Measurements from ENCODE around the gene TMEM221.

Gene TMEM221

DNA sequence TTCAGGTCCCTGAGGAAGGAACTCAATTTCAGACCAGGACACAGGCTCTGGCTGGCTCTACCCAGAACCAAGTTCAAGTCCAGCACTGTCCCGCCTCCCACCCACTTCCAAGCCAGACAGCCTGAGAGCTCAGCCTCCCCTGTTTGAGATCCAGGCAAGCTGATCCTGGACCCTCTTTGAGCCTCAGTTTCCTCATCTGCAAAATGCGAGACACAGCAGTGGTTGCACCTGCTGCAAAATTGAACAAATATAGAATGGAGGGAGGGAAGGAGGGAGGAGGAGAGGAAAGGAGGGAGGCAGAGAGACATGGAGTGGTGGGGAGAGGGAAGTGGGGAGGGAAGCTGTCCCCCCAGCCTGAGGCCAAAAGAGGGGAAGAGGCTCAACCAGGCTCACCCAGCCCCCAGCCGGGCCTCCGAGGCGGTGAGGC lies 751 bp downstream of the TMEM221 start:
- CTCF ChIA-PET = interaction anchor here (0.7 to 0.9 kb wide), 2 partner anchors 11 to 166 kb away, joined by 3 to 5 read pairs; partner anchors contain the start of gene ANKLE1
- no peak for DNase-seq (ENCODE audit: low spot score)

DNA sequence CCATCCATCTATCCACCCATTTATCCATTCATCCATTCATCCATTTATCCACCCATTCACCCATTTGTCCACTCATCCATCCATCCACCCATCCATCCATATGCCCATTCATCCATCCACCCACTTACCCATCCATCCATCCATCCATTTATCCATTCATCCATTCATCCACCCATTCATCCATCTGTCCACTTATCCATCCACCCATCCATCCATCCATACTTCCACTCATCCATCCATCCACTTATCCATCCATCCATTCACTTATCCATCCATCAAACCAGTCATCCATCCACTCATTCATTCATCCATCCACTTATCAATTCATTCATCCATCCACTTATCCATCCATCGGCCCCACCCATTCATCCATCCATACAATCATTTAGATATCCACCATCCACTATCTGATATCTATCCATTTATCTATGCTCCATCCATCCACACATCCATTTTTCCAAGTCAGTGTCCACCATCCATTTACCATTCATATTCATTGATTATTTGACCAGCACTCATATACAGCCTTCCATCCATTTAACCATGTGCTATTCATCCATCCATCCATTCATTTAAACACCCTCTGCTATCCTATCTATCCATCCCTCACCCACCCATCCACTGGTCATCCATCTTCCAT lies 2.8 kb downstream of the TMEM221 start:
- TF ChIP-seq, protein P1, sequence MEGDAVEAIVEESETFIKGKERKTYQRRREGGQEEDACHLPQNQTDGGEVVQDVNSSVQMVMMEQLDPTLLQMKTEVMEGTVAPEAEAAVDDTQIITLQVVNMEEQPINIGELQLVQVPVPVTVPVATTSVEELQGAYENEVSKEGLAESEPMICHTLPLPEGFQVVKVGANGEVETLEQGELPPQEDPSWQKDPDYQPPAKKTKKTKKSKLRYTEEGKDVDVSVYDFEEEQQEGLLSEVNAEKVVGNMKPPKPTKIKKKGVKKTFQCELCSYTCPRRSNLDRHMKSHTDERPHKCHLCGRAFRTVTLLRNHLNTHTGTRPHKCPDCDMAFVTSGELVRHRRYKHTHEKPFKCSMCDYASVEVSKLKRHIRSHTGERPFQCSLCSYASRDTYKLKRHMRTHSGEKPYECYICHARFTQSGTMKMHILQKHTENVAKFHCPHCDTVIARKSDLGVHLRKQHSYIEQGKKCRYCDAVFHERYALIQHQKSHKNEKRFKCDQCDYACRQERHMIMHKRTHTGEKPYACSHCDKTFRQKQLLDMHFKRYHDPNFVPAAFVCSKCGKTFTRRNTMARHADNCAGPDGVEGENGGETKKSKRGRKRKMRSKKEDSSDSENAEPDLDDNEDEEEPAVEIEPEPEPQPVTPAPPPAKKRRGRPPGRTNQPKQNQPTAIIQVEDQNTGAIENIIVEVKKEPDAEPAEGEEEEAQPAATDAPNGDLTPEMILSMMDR (conservative IDR thresholded peaks at IDR 0.05; ENCODE audit: low read depth) = no peak
- ChIA-PET CTCF (no interaction called here), POLR2A (ENCODE audit: low non-redundant PET) (no interaction called here)

More for the DNA sequence above, 751 bp downstream of the TMEM221 start:
- TF ChIP-seq, protein P1 (conservative IDR thresholded peaks at IDR 0.05; ENCODE audit: low read depth) = no peak
- H3K27ac ChIP-seq = no peak overlapping the region
- POLR2A ChIA-PET (ENCODE audit: low non-redundant PET) = no interaction called here

DNA sequence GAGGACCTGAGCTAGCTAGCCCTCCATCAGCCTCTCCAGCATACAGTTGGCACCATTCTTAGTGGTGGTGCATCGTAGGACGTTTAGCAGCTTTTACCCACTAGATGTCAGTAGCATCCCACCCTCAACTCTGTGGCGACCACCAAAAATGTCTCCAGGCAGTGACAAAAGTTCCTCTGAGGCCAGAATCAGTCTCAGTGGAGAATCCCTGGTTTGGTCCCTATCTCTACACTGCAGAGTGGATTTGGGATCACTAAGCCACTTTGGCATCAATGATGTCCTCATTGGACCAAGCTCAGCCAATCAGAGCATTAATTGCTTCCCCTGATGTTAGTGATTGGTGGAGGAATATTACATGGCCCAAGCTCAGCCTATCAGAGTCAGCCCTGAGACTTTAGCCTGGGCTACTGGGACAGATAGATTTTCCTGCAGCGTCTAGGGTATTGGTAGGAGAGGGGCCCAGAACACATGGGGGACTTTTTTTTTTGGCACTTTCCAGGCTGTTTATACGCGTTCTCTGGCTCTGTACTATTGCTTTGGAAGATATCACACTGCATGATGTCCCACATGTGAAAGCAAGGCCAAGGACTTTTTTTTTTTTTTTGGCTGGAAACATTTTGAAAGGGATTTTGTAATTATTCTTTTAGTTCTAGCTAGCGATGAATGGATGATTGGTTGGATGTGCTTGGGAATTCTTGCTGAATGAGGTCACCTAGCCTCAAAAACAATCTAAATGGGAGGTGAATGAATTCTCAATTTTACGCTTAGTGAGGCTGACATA lies 7.0 kb downstream of the TMEM221 start:
- DNase-seq (ENCODE audit: low spot score) = peak; percentile 65
- H3K27ac ChIP-seq = no peak overlapping the region
- ChIA-PET CTCF (interaction anchor here (0.6 to 1.9 kb wide), 10 partner anchors 9 to 132 kb away, joined by 3 to 9 read pairs (median 5); no protein-coding TSS in a partner anchor), POLR2A (ENCODE audit: low non-redundant PET) (no interaction called here)
- TF ChIP-seq, protein P1 (conservative IDR thresholded peaks at IDR 0.05; ENCODE audit: low read depth) = peak; percentile 62

More for the DNA sequence above, 2.8 kb downstream of the TMEM221 start:
- DNase-seq (ENCODE audit: low spot score) = no peak
- H3K27ac ChIP-seq = no peak overlapping the region

DNA sequence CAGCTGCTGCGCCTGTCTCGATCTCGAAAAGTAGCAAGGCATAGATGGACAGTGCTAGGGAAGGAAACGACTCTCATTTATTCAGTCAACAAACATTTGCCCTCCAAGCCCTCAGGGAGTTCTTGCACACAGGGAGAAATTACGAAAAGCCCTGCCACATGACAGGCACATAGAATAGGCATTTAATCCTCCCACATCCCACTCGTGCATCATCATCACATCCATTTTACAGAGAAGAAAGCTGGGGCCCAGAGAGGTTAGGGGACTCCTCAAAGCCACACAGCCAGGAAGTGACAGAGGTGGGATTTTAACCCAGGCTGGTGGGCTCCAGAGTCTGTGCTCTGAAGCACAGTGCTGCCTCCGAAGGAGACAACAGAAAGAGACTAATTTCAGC lies 11.6 kb downstream of the TMEM221 start:
- ChIA-PET POLR2A (ENCODE audit: low non-redundant PET) (no interaction called here), CTCF (interaction anchor here (0.7 kb wide), 1 partner anchor 923 kb away, joined by 3 read pairs; no protein-coding TSS in a partner anchor)
- TF ChIP-seq, protein P1 (conservative IDR thresholded peaks at IDR 0.05; ENCODE audit: low read depth) = no peak
- no peak overlapping the region for H3K27ac ChIP-seq
- DNase-seq (ENCODE audit: low spot score) = no peak

DNA sequence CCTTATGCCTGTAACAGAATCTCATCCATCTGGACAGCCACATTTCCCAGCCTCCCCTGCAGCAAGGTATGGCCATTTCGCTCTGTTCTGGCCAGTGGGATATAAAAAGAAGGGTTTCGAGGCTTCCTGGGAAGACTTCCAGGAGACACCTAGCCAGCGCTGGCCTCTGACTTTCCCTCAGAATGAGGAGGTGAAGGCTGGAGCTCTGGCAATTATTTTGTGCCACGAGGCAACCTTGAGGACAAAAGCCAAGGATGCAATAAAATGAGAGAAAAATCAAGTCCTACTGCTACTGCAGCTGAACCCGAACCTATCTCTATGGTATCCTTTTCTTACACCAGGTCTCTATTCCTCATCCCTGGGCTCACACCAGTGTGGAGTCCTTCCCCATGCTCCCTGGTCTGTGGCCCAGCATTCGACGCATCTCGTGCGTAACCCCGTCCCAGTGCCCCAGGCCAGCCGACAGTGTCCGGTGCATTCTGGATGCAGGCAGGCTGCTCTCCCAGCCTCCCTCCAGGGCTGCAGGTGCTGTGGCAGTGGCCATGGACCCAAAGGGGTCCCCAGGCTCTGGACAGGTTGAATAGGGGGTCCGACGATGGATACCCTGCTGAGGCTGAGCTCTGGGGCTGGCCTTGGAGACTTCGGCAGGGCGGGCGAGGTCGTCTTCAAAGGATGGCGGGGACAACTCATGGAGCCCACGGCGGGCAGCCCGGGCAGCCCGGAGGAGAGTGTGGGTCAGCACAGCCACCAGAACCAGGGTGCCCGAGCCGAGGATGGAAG lies 12.2 kb downstream of the TMEM221 start:
- CTCF ChIA-PET = interaction anchor here (0.7 kb wide), 1 partner anchor 924 kb away, joined by 3 read pairs; no protein-coding TSS in a partner anchor
- POLR2A ChIA-PET (ENCODE audit: low non-redundant PET) = no interaction called here
- DNase-seq (ENCODE audit: low spot score) = no peak
- no peak overlapping the region for H3K27ac ChIP-seq
- TF ChIP-seq, protein P1 (conservative IDR thresholded peaks at IDR 0.05; ENCODE audit: low read depth) = no peak

DNA sequence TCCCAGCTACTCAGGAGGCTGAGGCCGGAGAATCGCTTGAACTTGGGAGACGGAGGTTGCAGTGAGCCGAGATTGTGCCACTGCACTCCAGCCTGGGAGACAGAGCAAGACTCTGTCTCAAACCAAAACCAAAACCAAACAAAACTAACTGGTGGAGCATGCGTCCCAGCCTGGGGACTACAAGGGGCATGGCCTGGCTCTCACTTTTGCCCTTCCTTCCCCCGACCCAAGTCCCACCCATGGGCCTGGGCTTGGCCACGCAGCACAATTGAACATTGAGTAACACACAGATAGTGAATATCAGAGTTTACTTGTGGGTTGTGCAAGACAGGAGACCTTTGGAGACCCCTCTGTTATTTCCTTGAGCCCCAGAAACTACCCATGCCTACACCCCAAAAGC lies 13.2 kb downstream of the TMEM221 start:
- ChIA-PET CTCF (interaction anchor here (0.7 kb wide), 1 partner anchor 518 kb away, joined by 4 read pairs; no protein-coding TSS in a partner anchor), POLR2A (ENCODE audit: low non-redundant PET) (no interaction called here)
- H3K27ac ChIP-seq = no peak overlapping the region
- DNase-seq (ENCODE audit: low spot score) = no peak
- TF ChIP-seq, protein P1 (conservative IDR thresholded peaks at IDR 0.05; ENCODE audit: low read depth) = no peak

Data from RWPE1 (cell line).